BE2C (cell line): ENCODE results near the gene AP5Z1.
A peak's percentile ranks its signal among the peaks of the same experiment; 100 is the strongest.

Source experiments
- DNase-seq: peaks from one replicate; pipeline ENCODE4 v3.0.0-alpha.2; 2020
- H3K27me3 ChIP-seq: fragments of 250-450 bp; sonication (Bioruptor Pico); 2 replicates; pipeline ENCODE4 v1.5.1; 2020; ENCODE audit warnings: mild to moderate bottlenecking
- H3K36me3 ChIP-seq: fragments of 250-450 bp; sonication (Bioruptor Pico); 2 replicates; pipeline ENCODE4 v1.5.1; 2020; ENCODE audit warnings: mild to moderate bottlenecking
- H3K4me1 ChIP-seq: fragments of 250-450 bp; sonication (Bioruptor Pico); 2 replicates; pipeline ENCODE4 v1.5.1; 2020
- H3K4me3 ChIP-seq: 2 replicates; pipeline ENCODE4 v1.5.1; 2011; ENCODE audit warnings: low read depth, low read length
- H3K9me3 ChIP-seq: fragments of 250-450 bp; sonication (Bioruptor Pico); 2 replicates; pipeline ENCODE4 v1.5.1; 2020
- CTCF ChIP-seq: IDR thresholded peaks from 2 replicates; pipeline ENCODE4 v1.5.1; 2012; ENCODE audit warnings: mild to moderate bottlenecking, low read depth, low read length

The AP5Z1 gene

GRCh38 chr7:4774007-4774406, 1.4 kb upstream of the AP5Z1 start:
- H3K4me1 ChIP-seq, result no peaks in the 10 kb centered on the region
- H3K36me3 ChIP-seq, result peaks cover 2% of the 10 kb centered on the region; the same call in 1 of the 2 replicates
- TF ChIP-seq CTCF, result no peak
- H3K27me3 ChIP-seq, result no peaks in the 10 kb centered on the region
- H3K4me3 ChIP-seq, result no peak overlapping the region
- no peaks in the 10 kb centered on the region for H3K9me3 ChIP-seq
- DNase-seq, result no peak

GRCh38 chr7:4774658-4775249, 669 bp upstream of the AP5Z1 start:
- Histone ChIP-seq H3K36me3 (peaks cover 2% of the 10 kb centered on the region; the same call in 1 of the 2 replicates), H3K9me3 (no peaks in the 10 kb centered on the region), H3K4me1 (no peaks in the 10 kb centered on the region), H3K4me3 (peak overlapping the region; percentile 96), H3K27me3 (no peaks in the 10 kb centered on the region)
- no peak for TF ChIP-seq CTCF
- no peak for DNase-seq

GRCh38 chr7:4775848-4776623, 613 bp downstream of the AP5Z1 start:
- Histone ChIP-seq H3K36me3 (peaks cover 2% of the 10 kb centered on the region; the same call in 1 of the 2 replicates), H3K4me1 (no peaks in the 10 kb centered on the region), H3K4me3 (peak overlapping the region; percentile 96), H3K27me3 (no peaks in the 10 kb centered on the region), H3K9me3 (no peaks in the 10 kb centered on the region)
- no peak for DNase-seq
- TF ChIP-seq CTCF, result no peak

GRCh38 chr7:4779118-4779517, 3.7 kb downstream of the AP5Z1 start:
- no peak for TF ChIP-seq CTCF

GRCh38 chr7:4781366-4782069, 6.1 kb downstream of the AP5Z1 start:
- Histone ChIP-seq H3K4me1 (no peaks in the 10 kb centered on the region), H3K9me3 (no peaks in the 10 kb centered on the region), H3K27me3 (no peaks in the 10 kb centered on the region), H3K4me3 (no peak overlapping the region), H3K36me3 (peaks cover 22% of the 10 kb centered on the region)
- DNase-seq, result no peak
- no peak for TF ChIP-seq CTCF

More at GRCh38 chr7:4779118-4779517, 3.7 kb downstream of the AP5Z1 start:
- Histone ChIP-seq H3K4me3 (no peak overlapping the region), H3K4me1 (no peaks in the 10 kb centered on the region), H3K9me3 (no peaks in the 10 kb centered on the region), H3K27me3 (no peaks in the 10 kb centered on the region), H3K36me3 (peaks cover 17% of the 10 kb centered on the region)
- no peak for DNase-seq
